Upper lobe of left lung (tissue), 4 donors: ENCODE measurements around the gene NPC1.

Experiments
- CTCF ChIP-seq, 6 experiments: fragments of 450-650 bp in 4 of 6; fragments of 200-600 bp in 2 of 6; sonication (generic) in 2 of 6; IDR thresholded peaks; one replicate each; pipeline ENCODE4 v1.5.1; 2016 to 2019; ENCODE audit warnings: antibody characterized with exemption in 6 of 6
- POLR2A ChIP-seq, 4 donors: fragments of 450-650 bp; IDR thresholded peaks; one replicate each; pipeline ENCODE4 v1.5.1; 2016 to 2017; ENCODE audit warnings: antibody characterized with exemption in 4 of 4, mild to moderate bottlenecking in 2 of 4

GRCh38 chr18:23521907-23522306 lies 64.4 kb downstream of the NPC1 start:
- TF ChIP-seq POLR2A (IDR thresholded peaks at IDR 0.05) = no peak
- no peak for TF ChIP-seq CTCF (IDR thresholded peaks at IDR 0.05)
